GM10248 (cell line): ENCODE data around the gene FBXO38.

Experiments
- CTCF ChIA-PET: fragments of 300-600 bp; sonication (Branson Sonifier 250); formaldehyde crosslinking; extraction: SDS; loops from one replicate; lab custom pipeline; 2021; ENCODE audit warnings: antibody characterized with exemption; lab: Yijun Ruan, JAX
- POLR2A ChIA-PET: fragments of 350-650 bp; sonication (Branson Sonifier 250); formaldehyde crosslinking; extraction: SDS; loops from one replicate; lab custom pipeline; 2020; ENCODE audit warnings: antibody characterized with exemption; lab: Yijun Ruan, JAX
- DNase-seq: peaks from one replicate; pipeline ENCODE4 v3.0.0; 2012; ENCODE audit errors: extremely low spot score
- CTCF ChIP-seq: IDR thresholded peaks from 2 replicates; pipeline ENCODE4 v1.5.1; 2012; ENCODE audit warnings: mild to moderate bottlenecking, low read depth; ENCODE audit errors: extremely low read depth, missing control alignments, control extremely low read depth

Gene FBXO38

GRCh38 chr5:148427370-148428042, 43.7 kb downstream of the FBXO38 start:
- TF ChIP-seq CTCF: no peak
- no peak for DNase-seq
- CTCF ChIA-PET: interaction anchor here (0.9 to 1.3 kb wide), 4 partner anchors 15 to 608 kb away, joined by 3 to 5 read pairs (median 4); no protein-coding TSS in a partner anchor
- POLR2A ChIA-PET: no interaction called here

- TF ChIP-seq CTCF: no peak
- DNase-seq: no peak
- CTCF ChIA-PET: interaction anchor here (1.2 to 5.4 kb wide), 3 partner anchors 13 to 607 kb away, joined by 3 to 44 read pairs (median 4); no protein-coding TSS in a partner anchor
- POLR2A ChIA-PET: no interaction called here
Measured at GRCh38 chr5:148428848-148429247, 45.1 kb downstream of the FBXO38 start.

GRCh38 chr5:148433826-148434225, 50.1 kb downstream of the FBXO38 start:
- CTCF ChIA-PET: no interaction called here
- POLR2A ChIA-PET: no interaction called here

GRCh38 chr5:148436029-148436428, 52.3 kb downstream of the FBXO38 start:
- no peak for DNase-seq
- no peak for TF ChIP-seq CTCF
- CTCF ChIA-PET: interaction anchor here (1.1 kb wide), 1 partner anchor 297 kb away, joined by 3 read pairs; no protein-coding TSS in a partner anchor
- POLR2A ChIA-PET: no interaction called here

More at GRCh38 chr5:148433826-148434225, 50.1 kb downstream of the FBXO38 start:
- no peak for TF ChIP-seq CTCF
- no peak for DNase-seq

GRCh38 chr5:148437249-148437648, 53.5 kb downstream of the FBXO38 start:
- ChIA-PET POLR2A (no interaction called here), CTCF (interaction anchor here (0.9 to 1.6 kb wide), 3 partner anchors 9 to 296 kb away, joined by 3 read pairs; no protein-coding TSS in a partner anchor)
- no peak for DNase-seq
- no peak for TF ChIP-seq CTCF

- POLR2A ChIA-PET: no interaction called here
- CTCF ChIA-PET: interaction anchor here (6.2 to 8.6 kb wide), 2 partner anchors 8 to 294 kb away, joined by 44 to 104 read pairs; no protein-coding TSS in a partner anchor
- DNase-seq: no peak
- no peak for TF ChIP-seq CTCF
Measured at GRCh38 chr5:148438933-148439332, 55.2 kb downstream of the FBXO38 start.
